Activated CD4-positive, alpha-beta T cell treated with anti-CD3 and anti-CD28 coated beads, Interleukin-2, amount 10 ng/mL, durations not matched to agents 24 days and 14 days (primary cell): ENCODE data around the gene CEP250. TPM values are rescaled to one million over a fixed set of nuclear protein-coding genes. Genes with fewer than 3 reads are reported as not detected.

ENCODE experiments used
- DNase-seq: peaks from one replicate; pipeline ENCODE4 v3.0.0; 2022
- H3K27ac Mint-ChIP-seq: one replicate; pipeline ENCODE4 v1.8.0; 2022; ENCODE audit warnings: mild to moderate bottlenecking, mixed read lengths
- H3K27me3 Mint-ChIP-seq: one replicate; pipeline ENCODE4 v1.8.0; 2022; ENCODE audit warnings: mixed read lengths
- H3K36me3 Mint-ChIP-seq: one replicate; pipeline ENCODE4 v1.8.0; 2022; ENCODE audit warnings: low read depth, mild to moderate bottlenecking, mixed read lengths
- H3K4me1 Mint-ChIP-seq: one replicate; pipeline ENCODE4 v1.8.0; 2021; ENCODE audit warnings: mixed read lengths
- H3K4me3 Mint-ChIP-seq: one replicate; pipeline ENCODE4 v1.8.0; 2022; ENCODE audit warnings: mild to moderate bottlenecking, moderate library complexity, mixed read lengths
- H3K9me3 Mint-ChIP-seq: one replicate; pipeline ENCODE4 v1.8.0; 2021; ENCODE audit warnings: mixed read lengths
- intact Hi-C: fragments of 100-400 bp; cut with micrococcal nuclease; formaldehyde crosslinking; loops from one replicate; pipeline ENCODE4 v1.15.1; 2023
- total RNA-seq: library from RNA; stranded (reverse); gene quantifications from 2 replicates; pipeline ENCODE4 v1.2.3, GENCODE V29; 2022

The CEP250 gene
- total RNA-seq, 1 donor from 2014 or later, result 46.8 TPM

- intact Hi-C loops, result loop anchor here (2.0 to 5.0 kb wide), 2 partner anchors 33 to 50 kb away; partner anchors contain the start of gene CEP250
- Mint-ChIP-seq H3K36me3 (peaks cover 52% of the 10 kb centered on the region), H3K27me3 (no peaks in the 10 kb centered on the region), H3K27ac (peak overlapping the region; percentile 99), H3K9me3 (no peaks in the 10 kb centered on the region), H3K4me1 (peaks cover 42% of the 10 kb centered on the region), H3K4me3 (peak overlapping the region; percentile 98)
- peak; percentile 91 for DNase-seq
Measured at GRCh38 chr20:35490736-35491181, 35.4 kb downstream of the CEP250 start.

GRCh38 chr20:35491823-35492222 lies 36.4 kb downstream of the CEP250 start:
- no peaks in the 10 kb centered on the region for H3K9me3 Mint-ChIP-seq
- peak overlapping the region; percentile 99 for H3K27ac Mint-ChIP-seq
- no peak for DNase-seq
- H3K27me3 Mint-ChIP-seq, result no peaks in the 10 kb centered on the region
- intact Hi-C loops, result loop anchor here (2.0 to 5.0 kb wide), 2 partner anchors 35 to 49 kb away; partner anchors contain the start of gene CEP250
- H3K36me3 Mint-ChIP-seq, result peaks cover 57% of the 10 kb centered on the region
- peaks cover 42% of the 10 kb centered on the region for H3K4me1 Mint-ChIP-seq
- peak overlapping the region; percentile 98 for H3K4me3 Mint-ChIP-seq

- Mint-ChIP-seq H3K4me3 (peak overlapping the region; percentile 98), H3K27ac (peak overlapping the region; percentile 99), H3K4me1 (peaks cover 40% of the 10 kb centered on the region), H3K9me3 (no peaks in the 10 kb centered on the region), H3K27me3 (no peaks in the 10 kb centered on the region), H3K36me3 (peaks cover 58% of the 10 kb centered on the region)
- intact Hi-C loops, result loop anchor here (5.0 kb wide), 1 partner anchor 35 kb away; the partner anchor contains the start of gene CEP250
- no peak for DNase-seq
Measured at GRCh38 chr20:35492352-35492751, 37.0 kb downstream of the CEP250 start.

- no peaks in the 10 kb centered on the region for H3K27me3 Mint-ChIP-seq
- peaks cover 64% of the 10 kb centered on the region for H3K36me3 Mint-ChIP-seq
- no peak for DNase-seq
- H3K4me1 Mint-ChIP-seq, result peaks cover 17% of the 10 kb centered on the region
- no peaks in the 10 kb centered on the region for H3K9me3 Mint-ChIP-seq
- no peak overlapping the region for H3K27ac Mint-ChIP-seq
- no peak overlapping the region for H3K4me3 Mint-ChIP-seq
- intact Hi-C loops, result no loop called here
Measured at GRCh38 chr20:35496481-35496880, 41.1 kb downstream of the CEP250 start.

- H3K36me3 Mint-ChIP-seq, result peaks cover 66% of the 10 kb centered on the region
- intact Hi-C loops, result no loop called here
- no peaks in the 10 kb centered on the region for H3K9me3 Mint-ChIP-seq
- no peak overlapping the region for H3K4me3 Mint-ChIP-seq
- H3K4me1 Mint-ChIP-seq, result peaks cover 10% of the 10 kb centered on the region
- no peak overlapping the region for H3K27ac Mint-ChIP-seq
- H3K27me3 Mint-ChIP-seq, result no peaks in the 10 kb centered on the region
- DNase-seq, result no peak
Measured at GRCh38 chr20:35497320-35497719, 41.9 kb downstream of the CEP250 start.

GRCh38 chr20:35497780-35498189 lies 42.4 kb downstream of the CEP250 start:
- Mint-ChIP-seq H3K27ac (no peak overlapping the region), H3K4me1 (peaks cover 5% of the 10 kb centered on the region), H3K36me3 (peaks cover 68% of the 10 kb centered on the region), H3K4me3 (no peak overlapping the region), H3K9me3 (no peaks in the 10 kb centered on the region), H3K27me3 (no peaks in the 10 kb centered on the region)
- intact Hi-C loops, result no loop called here
- no peak for DNase-seq

GRCh38 chr20:35499271-35499670 lies 43.9 kb downstream of the CEP250 start:
- no peak overlapping the region for H3K27ac Mint-ChIP-seq
- H3K4me1 Mint-ChIP-seq, result peaks cover 2% of the 10 kb centered on the region
- no peak overlapping the region for H3K4me3 Mint-ChIP-seq
- H3K27me3 Mint-ChIP-seq, result no peaks in the 10 kb centered on the region
- peaks cover 71% of the 10 kb centered on the region for H3K36me3 Mint-ChIP-seq
- no peak for DNase-seq
- no peaks in the 10 kb centered on the region for H3K9me3 Mint-ChIP-seq
- intact Hi-C loops, result no loop called here

GRCh38 chr20:35502352-35502751 lies 47.0 kb downstream of the CEP250 start:
- intact Hi-C loops, result no loop called here
- Mint-ChIP-seq H3K27ac (no peak overlapping the region), H3K36me3 (peaks cover 70% of the 10 kb centered on the region), H3K9me3 (no peaks in the 10 kb centered on the region), H3K4me1 (peaks cover 23% of the 10 kb centered on the region), H3K27me3 (no peaks in the 10 kb centered on the region), H3K4me3 (no peak overlapping the region)
- no peak for DNase-seq

- H3K4me3 Mint-ChIP-seq, result no peak overlapping the region
- peak overlapping the region; percentile 35 for H3K27ac Mint-ChIP-seq
- no peak for DNase-seq
- H3K4me1 Mint-ChIP-seq, result peaks cover 23% of the 10 kb centered on the region
- H3K9me3 Mint-ChIP-seq, result no peaks in the 10 kb centered on the region
- no peaks in the 10 kb centered on the region for H3K27me3 Mint-ChIP-seq
- intact Hi-C loops, result no loop called here
- H3K36me3 Mint-ChIP-seq, result peaks cover 68% of the 10 kb centered on the region
Measured at GRCh38 chr20:35503281-35503680, 47.9 kb downstream of the CEP250 start.

GRCh38 chr20:35503841-35504561 lies 48.6 kb downstream of the CEP250 start:
- Mint-ChIP-seq H3K36me3 (peaks cover 73% of the 10 kb centered on the region), H3K9me3 (no peaks in the 10 kb centered on the region), H3K4me3 (no peak overlapping the region), H3K4me1 (peaks cover 23% of the 10 kb centered on the region), H3K27me3 (no peaks in the 10 kb centered on the region), H3K27ac (peak overlapping the region; percentile 69)
- intact Hi-C loops, result no loop called here
- DNase-seq, result no peak

- DNase-seq, result no peak
- Mint-ChIP-seq H3K36me3 (peaks cover 73% of the 10 kb centered on the region), H3K4me1 (peaks cover 23% of the 10 kb centered on the region), H3K27me3 (no peaks in the 10 kb centered on the region), H3K9me3 (no peaks in the 10 kb centered on the region), H3K27ac (peak overlapping the region; percentile 62), H3K4me3 (no peak overlapping the region)
- intact Hi-C loops, result no loop called here
Measured at GRCh38 chr20:35504751-35505150, 49.4 kb downstream of the CEP250 start.

GRCh38 chr20:35506179-35506578 lies 50.8 kb downstream of the CEP250 start:
- no peak for DNase-seq
- intact Hi-C loops, result no loop called here
- Mint-ChIP-seq H3K4me3 (no peak overlapping the region), H3K4me1 (peaks cover 23% of the 10 kb centered on the region), H3K36me3 (peaks cover 68% of the 10 kb centered on the region), H3K27me3 (no peaks in the 10 kb centered on the region), H3K9me3 (no peaks in the 10 kb centered on the region), H3K27ac (peak overlapping the region; percentile 68)

GRCh38 chr20:35506872-35507638 lies 51.7 kb downstream of the CEP250 start:
- Mint-ChIP-seq H3K27ac (peak overlapping the region; percentile 20), H3K4me3 (no peak overlapping the region), H3K9me3 (no peaks in the 10 kb centered on the region), H3K27me3 (no peaks in the 10 kb centered on the region), H3K4me1 (peaks cover 23% of the 10 kb centered on the region), H3K36me3 (peaks cover 69% of the 10 kb centered on the region)
- intact Hi-C loops, result no loop called here
- peak; percentile 60 for DNase-seq
